HUES6 (cell line): ENCODE results near the gene CTBP2.

Experiments used
- H3K27ac ChIP-seq: 2 replicates; pipeline ENCODE4 v1.7.0; 2013; ENCODE audit warnings: low read depth, mild to moderate bottlenecking, low read length, inconsistent platforms
- H3K27me3 ChIP-seq: 2 replicates; pipeline ENCODE4 v1.6.1; 2013; ENCODE audit warnings: low read length; ENCODE audit not compliant: control insufficient read depth, insufficient read depth
- H3K36me3 ChIP-seq: 2 replicates; pipeline ENCODE4 v1.6.1; 2013; ENCODE audit warnings: low read length; ENCODE audit not compliant: control insufficient read depth, insufficient read depth
- H3K4me1 ChIP-seq: 2 replicates; pipeline ENCODE4 v1.6.1; 2013; ENCODE audit warnings: low read length; ENCODE audit not compliant: control insufficient read depth, insufficient read depth
- H3K4me3 ChIP-seq: 2 replicates; pipeline ENCODE4 v1.5.1; 2013; ENCODE audit warnings: low read depth, low read length
- H3K9ac ChIP-seq: one replicate; pipeline ENCODE4 v1.6.1; 2013; ENCODE audit warnings: mild to moderate bottlenecking, low read length
- H3K9me3 ChIP-seq: 2 replicates; pipeline ENCODE4 v1.6.1; 2013; ENCODE audit warnings: low read depth, low read length; ENCODE audit not compliant: control insufficient read depth, insufficient read depth

CTBP2 gene

GRCh38 chr10:125141860-125142484, 18.4 kb downstream of the CTBP2 start:
- Histone ChIP-seq H3K36me3 (peaks cover 38% of the 10 kb centered on the region), H3K9me3 (no peaks in the 10 kb centered on the region), H3K27ac (no peak overlapping the region)

GRCh38 chr10:125141150-125141859, 19.1 kb downstream of the CTBP2 start:
- Histone ChIP-seq H3K36me3 (peaks cover 37% of the 10 kb centered on the region), H3K4me1 (peaks cover 74% of the 10 kb centered on the region), H3K4me3 (no peak overlapping the region), H3K27me3 (no peaks in the 10 kb centered on the region), H3K9ac (no peak overlapping the region), H3K9me3 (no peaks in the 10 kb centered on the region), H3K27ac (no peak overlapping the region)

More at GRCh38 chr10:125141860-125142484, 18.4 kb downstream of the CTBP2 start:
- Histone ChIP-seq H3K27me3 (no peaks in the 10 kb centered on the region), H3K9ac (no peak overlapping the region), H3K4me1 (peaks cover 72% of the 10 kb centered on the region), H3K4me3 (no peak overlapping the region)

GRCh38 chr10:125140151-125140550, 20.2 kb downstream of the CTBP2 start:
- Histone ChIP-seq H3K4me1 (peaks cover 80% of the 10 kb centered on the region), H3K9me3 (no peaks in the 10 kb centered on the region), H3K36me3 (peaks cover 40% of the 10 kb centered on the region), H3K4me3 (no peak overlapping the region), H3K27me3 (no peaks in the 10 kb centered on the region), H3K9ac (no peak overlapping the region), H3K27ac (no peak overlapping the region)

GRCh38 chr10:125137601-125138438, 22.5 kb downstream of the CTBP2 start:
- no peaks in the 10 kb centered on the region for H3K27me3 ChIP-seq
- H3K4me3 ChIP-seq: no peak overlapping the region
- no peaks in the 10 kb centered on the region for H3K9me3 ChIP-seq
- H3K4me1 ChIP-seq: peaks cover 79% of the 10 kb centered on the region
- H3K9ac ChIP-seq: no peak overlapping the region
- H3K36me3 ChIP-seq: peaks cover 56% of the 10 kb centered on the region
- H3K27ac ChIP-seq: no peak overlapping the region

GRCh38 chr10:125136087-125136486, 24.3 kb downstream of the CTBP2 start:
- Histone ChIP-seq H3K4me1 (peaks cover 70% of the 10 kb centered on the region), H3K9me3 (no peaks in the 10 kb centered on the region), H3K4me3 (no peak overlapping the region), H3K36me3 (peaks cover 58% of the 10 kb centered on the region), H3K9ac (no peak overlapping the region), H3K27me3 (no peaks in the 10 kb centered on the region), H3K27ac (no peak overlapping the region)

- Histone ChIP-seq H3K9ac (no peak overlapping the region), H3K27ac (no peak overlapping the region), H3K27me3 (no peaks in the 10 kb centered on the region), H3K4me3 (no peak overlapping the region), H3K36me3 (peaks cover 62% of the 10 kb centered on the region), H3K9me3 (no peaks in the 10 kb centered on the region), H3K4me1 (peaks cover 70% of the 10 kb centered on the region)
Measured at GRCh38 chr10:125135771-125136035, 24.7 kb downstream of the CTBP2 start.

GRCh38 chr10:125134916-125135770, 25.2 kb downstream of the CTBP2 start:
- Histone ChIP-seq H3K4me3 (no peak overlapping the region), H3K9me3 (no peaks in the 10 kb centered on the region), H3K9ac (no peak overlapping the region), H3K36me3 (peaks cover 67% of the 10 kb centered on the region), H3K4me1 (peaks cover 70% of the 10 kb centered on the region), H3K27ac (no peak overlapping the region), H3K27me3 (no peaks in the 10 kb centered on the region)

GRCh38 chr10:125134483-125134848, 25.9 kb downstream of the CTBP2 start:
- no peaks in the 10 kb centered on the region for H3K27me3 ChIP-seq
- H3K9me3 ChIP-seq: no peaks in the 10 kb centered on the region
- no peak overlapping the region for H3K4me3 ChIP-seq
- H3K9ac ChIP-seq: no peak overlapping the region
- H3K27ac ChIP-seq: no peak overlapping the region; the same call in 1 of the 2 replicates
- H3K36me3 ChIP-seq: peaks cover 69% of the 10 kb centered on the region
- peaks cover 67% of the 10 kb centered on the region for H3K4me1 ChIP-seq

GRCh38 chr10:125133696-125134482, 26.5 kb downstream of the CTBP2 start:
- H3K27me3 ChIP-seq: no peaks in the 10 kb centered on the region
- H3K4me3 ChIP-seq: no peak overlapping the region
- peaks cover 66% of the 10 kb centered on the region for H3K4me1 ChIP-seq
- H3K27ac ChIP-seq: no peak overlapping the region; the same call in 1 of the 2 replicates
- no peaks in the 10 kb centered on the region for H3K9me3 ChIP-seq
- H3K9ac ChIP-seq: no peak overlapping the region
- peaks cover 72% of the 10 kb centered on the region for H3K36me3 ChIP-seq

GRCh38 chr10:125132344-125132743, 28.0 kb downstream of the CTBP2 start:
- Histone ChIP-seq H3K4me1 (peaks cover 58% of the 10 kb centered on the region), H3K36me3 (peaks cover 73% of the 10 kb centered on the region), H3K27me3 (no peaks in the 10 kb centered on the region), H3K4me3 (no peak overlapping the region), H3K9me3 (no peaks in the 10 kb centered on the region), H3K27ac (no peak overlapping the region), H3K9ac (no peak overlapping the region)
